GM23338 (cell line): Measurements from ENCODE around the gene ZDHHC9. TPM values are rescaled to one million over a fixed set of nuclear protein-coding genes. Genes with fewer than 3 reads are reported as not detected.
"Not testable (repeated sequence)": the region's sequence is repeated elsewhere in the genome, so short reads cannot be mapped to it uniquely, and the experiment has no call there.

Experiments used
- ATAC-seq: fragments of 200-7000 bp; cut with Tn5 transposase; 3 replicates; pipeline ENCODE4 v1.9.1; 2020
- DNase-seq: peaks from one replicate; pipeline ENCODE4 v3.0.0-alpha.2; 2015; ENCODE audit warnings: low spot score
- H2AFZ ChIP-seq: fragments of 200-600 bp; sonication (generic); 2 replicates; pipeline ENCODE4 v1.8.0; 2016; ENCODE audit warnings: antibody characterized with exemption, mild to moderate bottlenecking, moderate library complexity
- H3F3A ChIP-seq: fragments of 200-600 bp; sonication (generic); replicated peaks from 2 replicates; pipeline ENCODE4 v1.8.0; 2017; ENCODE audit warnings: antibody characterized with exemption, mixed run types, low read depth
- H3K27ac ChIP-seq: fragments of 200-600 bp; sonication (generic); 2 replicates; pipeline ENCODE4 v1.6.1; 2016; ENCODE audit warnings: low read depth
- H3K27me3 ChIP-seq: fragments of 200-600 bp; sonication (generic); 2 replicates; pipeline ENCODE4 v1.8.0; 2016; ENCODE audit warnings: mild to moderate bottlenecking, mixed run types, moderate library complexity; ENCODE audit not compliant: insufficient read depth
- H3K36me3 ChIP-seq: fragments of 200-600 bp; sonication (generic); 2 replicates; pipeline ENCODE4 v1.8.0; 2016; ENCODE audit warnings: mild to moderate bottlenecking; ENCODE audit not compliant: insufficient read depth
- H3K4me1 ChIP-seq: fragments of 200-600 bp; sonication (generic); 2 replicates; pipeline ENCODE4 v1.8.0; 2016; ENCODE audit warnings: mild to moderate bottlenecking, moderate library complexity; ENCODE audit not compliant: insufficient read depth
- H3K4me2 ChIP-seq: fragments of 200-600 bp; sonication (generic); 2 replicates; pipeline ENCODE4 v1.7.1; 2017; ENCODE audit warnings: mixed run types
- H3K4me3 ChIP-seq: fragments of 200-600 bp; sonication (generic); 2 replicates; pipeline ENCODE4 v1.6.1; 2016; ENCODE audit warnings: mixed run types
- H3K79me2 ChIP-seq: fragments of 200-600 bp; sonication (generic); replicated peaks from 2 replicates; pipeline ENCODE4 v1.8.0; 2017; ENCODE audit warnings: mild to moderate bottlenecking; ENCODE audit not compliant: insufficient read depth
- H3K9me2 ChIP-seq: fragments of 200-600 bp; sonication (generic); 2 replicates; pipeline ENCODE4 v1.8.0; 2017; ENCODE audit not compliant: insufficient read depth
- H4K20me1 ChIP-seq: fragments of 200-600 bp; sonication (generic); replicated peaks from 2 replicates; pipeline ENCODE4 v1.8.0; 2017; ENCODE audit warnings: mild to moderate bottlenecking; ENCODE audit not compliant: insufficient read depth
- H3K27ac Mint-ChIP-seq: 2 replicates; pipeline ENCODE4 v1.8.0; 2020; ENCODE audit warnings: inconsistent platforms, mild to moderate bottlenecking, moderate library complexity, mixed read lengths
- H3K27me3 Mint-ChIP-seq: 3 replicates; pipeline ENCODE4 v1.8.0; 2022; ENCODE audit warnings: low read depth, mild to moderate bottlenecking, moderate library complexity, mixed read lengths, inconsistent platforms; ENCODE audit not compliant: insufficient read depth, poor library complexity
- H3K36me3 Mint-ChIP-seq: 3 replicates; pipeline ENCODE4 v1.8.0; 2021; ENCODE audit warnings: low read depth, mild to moderate bottlenecking, inconsistent platforms, moderate library complexity, mixed read lengths
- H3K4me1 Mint-ChIP-seq: 3 replicates; pipeline ENCODE4 v1.8.0; 2020; ENCODE audit warnings: mild to moderate bottlenecking, inconsistent platforms, mixed read lengths
- H3K4me3 Mint-ChIP-seq: 3 replicates; pipeline ENCODE4 v1.8.0; 2021; ENCODE audit warnings: moderate library complexity, mild to moderate bottlenecking, inconsistent platforms, mixed read lengths
- H3K9me3 Mint-ChIP-seq: 3 replicates; pipeline ENCODE4 v1.8.0; 2020; ENCODE audit warnings: moderate library complexity, mild to moderate bottlenecking, inconsistent platforms, mixed read lengths
- EZH2phosphoT487 ChIP-seq: fragments of 200-600 bp; sonication (generic); IDR thresholded peaks from one replicate; pipeline ENCODE4 v1.8.1; 2018; ENCODE audit warnings: antibody characterized with exemption; ENCODE audit not compliant: unreplicated experiment
- NANOG ChIP-seq: IDR thresholded peaks from 2 replicates; pipeline ENCODE4 v1.6.1; 2016; ENCODE audit warnings: antibody characterized with exemption, borderline replicate concordance
- POLR2AphosphoS5 ChIP-seq: IDR thresholded peaks from 2 replicates; pipeline ENCODE4 v1.6.1; 2016; ENCODE audit warnings: antibody characterized with exemption, low read depth
- ZNF114 ChIP-seq: fragments of 250-450 bp; sonication (Bioruptor Pico); IDR thresholded peaks from 2 replicates; pipeline ENCODE4 v1.5.0; 2020; ENCODE audit warnings: mild to moderate bottlenecking, moderate library complexity
- polyA plus RNA-seq: library from polyadenylated mRNA; unstranded; fragments of >200 nt; fragmentation: Nextera tagmentation; extraction: Ambion mirVana; gene quantifications from 2 replicates; pipeline ENCODE4 v1.2.1, GENCODE V29; 2016
- total RNA-seq: library from RNA; depleted of rRNA; stranded (reverse); fragments of >200 nt; shearing (Covaris generic); gene quantifications from 2 replicates; pipeline ENCODE4 v1.2.3, GENCODE V29; 2014
- TF ChIP-seq, protein P1 (sequence below): fragments of 250-450 bp; sonication (Bioruptor Pico); IDR thresholded peaks from 2 replicates; pipeline ENCODE4 v1.5.0; 2020; ENCODE audit warnings: mild to moderate bottlenecking, moderate library complexity

ZDHHC9 gene
- total and polyA plus RNA-seq, 2 experiments from 2014 or later = 14.2 to 17.6 TPM

DNA sequence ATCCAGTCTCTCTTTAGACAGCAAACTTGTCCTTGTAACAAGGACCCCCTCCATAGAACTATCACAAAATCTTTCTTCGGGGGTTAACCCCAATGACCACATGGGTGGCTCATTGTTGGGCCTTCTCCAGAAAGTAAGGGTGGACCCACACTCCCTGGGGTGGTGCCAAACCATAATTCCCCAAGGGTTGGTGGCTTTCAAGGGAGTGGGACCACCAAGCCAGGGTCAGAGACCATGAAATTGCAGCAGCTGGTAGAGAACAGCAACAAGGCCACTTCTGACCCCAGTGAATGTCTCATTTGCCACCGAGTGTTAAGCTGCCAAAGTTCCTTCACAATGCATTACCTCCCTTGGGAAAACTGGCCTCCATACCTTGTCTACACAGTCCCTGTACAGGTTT lies 28.8 kb upstream of the ZDHHC9 start (continued):
- TF ChIP-seq, protein P1, sequence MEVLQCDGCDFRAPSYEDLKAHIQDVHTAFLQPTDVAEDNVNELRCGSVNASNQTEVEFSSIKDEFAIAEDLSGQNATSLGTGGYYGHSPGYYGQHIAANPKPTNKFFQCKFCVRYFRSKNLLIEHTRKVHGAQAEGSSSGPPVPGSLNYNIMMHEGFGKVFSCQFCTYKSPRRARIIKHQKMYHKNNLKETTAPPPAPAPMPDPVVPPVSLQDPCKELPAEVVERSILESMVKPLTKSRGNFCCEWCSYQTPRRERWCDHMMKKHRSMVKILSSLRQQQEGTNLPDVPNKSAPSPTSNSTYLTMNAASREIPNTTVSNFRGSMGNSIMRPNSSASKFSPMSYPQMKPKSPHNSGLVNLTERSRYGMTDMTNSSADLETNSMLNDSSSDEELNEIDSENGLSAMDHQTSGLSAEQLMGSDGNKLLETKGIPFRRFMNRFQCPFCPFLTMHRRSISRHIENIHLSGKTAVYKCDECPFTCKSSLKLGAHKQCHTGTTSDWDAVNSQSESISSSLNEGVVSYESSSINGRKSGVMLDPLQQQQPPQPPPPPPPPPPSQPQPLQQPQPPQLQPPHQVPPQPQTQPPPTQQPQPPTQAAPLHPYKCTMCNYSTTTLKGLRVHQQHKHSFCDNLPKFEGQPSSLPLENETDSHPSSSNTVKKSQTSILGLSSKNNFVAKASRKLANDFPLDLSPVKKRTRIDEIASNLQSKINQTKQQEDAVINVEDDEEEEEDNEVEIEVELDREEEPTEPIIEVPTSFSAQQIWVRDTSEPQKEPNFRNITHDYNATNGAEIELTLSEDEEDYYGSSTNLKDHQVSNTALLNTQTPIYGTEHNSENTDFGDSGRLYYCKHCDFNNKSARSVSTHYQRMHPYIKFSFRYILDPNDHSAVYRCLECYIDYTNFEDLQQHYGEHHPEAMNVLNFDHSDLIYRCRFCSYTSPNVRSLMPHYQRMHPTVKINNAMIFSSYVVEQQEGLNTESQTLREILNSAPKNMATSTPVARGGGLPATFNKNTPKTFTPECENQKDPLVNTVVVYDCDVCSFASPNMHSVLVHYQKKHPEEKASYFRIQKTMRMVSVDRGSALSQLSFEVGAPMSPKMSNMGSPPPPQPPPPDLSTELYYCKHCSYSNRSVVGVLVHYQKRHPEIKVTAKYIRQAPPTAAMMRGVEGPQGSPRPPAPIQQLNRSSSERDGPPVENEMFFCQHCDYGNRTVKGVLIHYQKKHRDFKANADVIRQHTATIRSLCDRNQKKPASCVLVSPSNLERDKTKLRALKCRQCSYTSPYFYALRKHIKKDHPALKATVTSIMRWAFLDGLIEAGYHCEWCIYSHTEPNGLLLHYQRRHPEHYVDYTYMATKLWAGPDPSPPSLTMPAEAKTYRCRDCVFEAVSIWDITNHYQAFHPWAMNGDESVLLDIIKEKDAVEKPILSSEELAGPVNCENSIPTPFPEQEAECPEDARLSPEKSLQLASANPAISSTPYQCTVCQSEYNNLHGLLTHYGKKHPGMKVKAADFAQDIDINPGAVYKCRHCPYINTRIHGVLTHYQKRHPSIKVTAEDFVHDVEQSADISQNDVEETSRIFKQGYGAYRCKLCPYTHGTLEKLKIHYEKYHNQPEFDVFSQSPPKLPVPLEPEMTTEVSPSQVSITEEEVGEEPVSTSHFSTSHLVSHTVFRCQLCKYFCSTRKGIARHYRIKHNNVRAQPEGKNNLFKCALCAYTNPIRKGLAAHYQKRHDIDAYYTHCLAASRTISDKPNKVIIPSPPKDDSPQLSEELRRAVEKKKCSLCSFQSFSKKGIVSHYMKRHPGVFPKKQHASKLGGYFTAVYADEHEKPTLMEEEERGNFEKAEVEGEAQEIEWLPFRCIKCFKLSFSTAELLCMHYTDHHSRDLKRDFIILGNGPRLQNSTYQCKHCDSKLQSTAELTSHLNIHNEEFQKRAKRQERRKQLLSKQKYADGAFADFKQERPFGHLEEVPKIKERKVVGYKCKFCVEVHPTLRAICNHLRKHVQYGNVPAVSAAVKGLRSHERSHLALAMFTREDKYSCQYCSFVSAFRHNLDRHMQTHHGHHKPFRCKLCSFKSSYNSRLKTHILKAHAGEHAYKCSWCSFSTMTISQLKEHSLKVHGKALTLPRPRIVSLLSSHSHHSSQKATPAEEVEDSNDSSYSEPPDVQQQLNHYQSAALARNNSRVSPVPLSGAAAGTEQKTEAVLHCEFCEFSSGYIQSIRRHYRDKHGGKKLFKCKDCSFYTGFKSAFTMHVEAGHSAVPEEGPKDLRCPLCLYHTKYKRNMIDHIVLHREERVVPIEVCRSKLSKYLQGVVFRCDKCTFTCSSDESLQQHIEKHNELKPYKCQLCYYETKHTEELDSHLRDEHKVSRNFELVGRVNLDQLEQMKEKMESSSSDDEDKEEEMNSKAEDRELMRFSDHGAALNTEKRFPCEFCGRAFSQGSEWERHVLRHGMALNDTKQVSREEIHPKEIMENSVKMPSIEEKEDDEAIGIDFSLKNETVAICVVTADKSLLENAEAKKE (CRISPR knock-in tag) = no peak
- TF ChIP-seq NANOG (no peak), POLR2AphosphoS5 (no peak), EZH2phosphoT487 (no peak), ZNF114 (CRISPR knock-in tag) (no peak)

- H3F3A ChIP-seq, H3K4me1 Mint-ChIP-seq, H3K27ac Mint-ChIP-seq, H3K9me3 Mint-ChIP-seq, H3K27me3 Mint-ChIP-seq, H3K27me3 ChIP-seq, H3K36me3 ChIP-seq, H4K20me1 ChIP-seq, H3K79me2 ChIP-seq, ATAC-seq, H3K4me3 ChIP-seq, H2AFZ ChIP-seq, H3K27ac ChIP-seq, H3K4me2 ChIP-seq, H3K36me3 Mint-ChIP-seq, H3K4me3 Mint-ChIP-seq, H3K4me1 ChIP-seq, DNase-seq, H3K9me2 ChIP-seq: not testable (repeated sequence)
Measured at GRCh38 chrX:129866321-129866720, 22.6 kb upstream of the ZDHHC9 start.

DNA sequence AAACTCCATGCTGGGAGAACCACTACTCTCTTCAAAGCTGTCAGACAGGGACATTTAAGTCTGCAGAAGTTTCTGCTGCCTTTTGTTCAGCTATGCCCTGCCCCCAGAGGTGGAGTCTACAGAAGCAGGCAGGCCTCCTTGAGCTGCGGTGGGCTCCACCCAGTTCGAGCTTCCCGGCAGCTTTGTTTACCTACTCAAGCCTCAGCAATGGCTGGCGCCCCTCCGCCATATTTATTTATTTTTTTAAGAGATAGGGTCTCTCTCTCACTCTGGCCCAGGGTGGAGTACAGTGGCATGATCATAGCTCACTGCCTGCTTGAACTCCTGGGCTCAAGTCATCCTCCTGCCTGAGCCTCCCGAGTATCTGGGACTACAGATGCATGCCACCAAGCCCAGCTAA lies 15.4 kb upstream of the ZDHHC9 start:
- not testable (repeated sequence) for H3F3A ChIP-seq, H3K9me3 Mint-ChIP-seq, DNase-seq, H3K4me3 Mint-ChIP-seq, H3K36me3 Mint-ChIP-seq, H3K27ac Mint-ChIP-seq, H4K20me1 ChIP-seq, H3K4me3 ChIP-seq, H3K27ac ChIP-seq, H3K27me3 Mint-ChIP-seq, H3K79me2 ChIP-seq, H3K4me1 ChIP-seq, H3K4me2 ChIP-seq, H3K4me1 Mint-ChIP-seq, H3K9me2 ChIP-seq, H3K36me3 ChIP-seq, H2AFZ ChIP-seq, ATAC-seq, H3K27me3 ChIP-seq

DNA sequence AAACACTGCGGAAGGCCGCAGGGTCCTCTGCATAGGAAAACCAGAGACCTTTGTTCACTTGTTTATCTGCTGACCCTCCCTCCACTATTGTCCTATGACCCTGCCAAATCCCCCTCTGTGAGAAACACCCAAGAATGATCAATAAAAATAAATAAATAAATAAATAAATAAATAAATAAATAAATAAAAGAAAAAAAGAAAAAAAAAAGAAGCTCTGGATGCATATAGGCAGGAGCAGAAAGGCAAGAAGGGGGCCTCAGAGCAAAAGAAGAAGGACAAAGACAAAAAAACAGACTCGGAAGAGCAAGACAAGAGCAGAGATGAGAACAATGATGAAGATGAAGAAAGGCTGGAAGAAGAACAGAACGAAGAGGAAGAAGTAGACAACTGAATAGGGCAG lies 8.1 kb upstream of the ZDHHC9 start:
- H2AFZ ChIP-seq, H3F3A ChIP-seq, H3K27ac Mint-ChIP-seq, H4K20me1 ChIP-seq, H3K9me2 ChIP-seq, H3K4me2 ChIP-seq, DNase-seq, H3K4me1 ChIP-seq, H3K36me3 Mint-ChIP-seq, H3K4me3 Mint-ChIP-seq, H3K27me3 Mint-ChIP-seq, H3K36me3 ChIP-seq, H3K4me3 ChIP-seq, H3K9me3 Mint-ChIP-seq, H3K4me1 Mint-ChIP-seq, H3K79me2 ChIP-seq, H3K27me3 ChIP-seq, H3K27ac ChIP-seq, ATAC-seq: not testable (repeated sequence)
